Islet precursor cell (in vitro differentiated cells): ENCODE measurements around the gene ATP11B.

Experiments used
- DNase-seq: peaks from one replicate; pipeline ENCODE4 v3.0.0-alpha.2; 2018

Gene ATP11B

GRCh38 chr3:182964179-182964578, 170.9 kb downstream of the ATP11B start:
- no peak for DNase-seq

- no peak for DNase-seq
Observed at GRCh38 chr3:182965861-182966366, 172.6 kb downstream of the ATP11B start.

- DNase-seq, result no peak
Observed at GRCh38 chr3:182967218-182968204, 174.2 kb downstream of the ATP11B start.

GRCh38 chr3:182969277-182969676, 176.0 kb downstream of the ATP11B start:
- DNase-seq, result no peak

- no peak for DNase-seq
Observed at GRCh38 chr3:182969853-182970252, 176.5 kb downstream of the ATP11B start.

- no peak for DNase-seq
Observed at GRCh38 chr3:182970811-182971418, 177.6 kb downstream of the ATP11B start.
